HG03571 (cell line): ENCODE results near the gene CROCC2.

ENCODE experiments used
- ATAC-seq: cut with Tn5 transposase; IDR thresholded peaks from one replicate; pipeline ENCODE4 v1.9.1; 2021; ENCODE audit not compliant: unreplicated experiment

CROCC2 gene

DNA sequence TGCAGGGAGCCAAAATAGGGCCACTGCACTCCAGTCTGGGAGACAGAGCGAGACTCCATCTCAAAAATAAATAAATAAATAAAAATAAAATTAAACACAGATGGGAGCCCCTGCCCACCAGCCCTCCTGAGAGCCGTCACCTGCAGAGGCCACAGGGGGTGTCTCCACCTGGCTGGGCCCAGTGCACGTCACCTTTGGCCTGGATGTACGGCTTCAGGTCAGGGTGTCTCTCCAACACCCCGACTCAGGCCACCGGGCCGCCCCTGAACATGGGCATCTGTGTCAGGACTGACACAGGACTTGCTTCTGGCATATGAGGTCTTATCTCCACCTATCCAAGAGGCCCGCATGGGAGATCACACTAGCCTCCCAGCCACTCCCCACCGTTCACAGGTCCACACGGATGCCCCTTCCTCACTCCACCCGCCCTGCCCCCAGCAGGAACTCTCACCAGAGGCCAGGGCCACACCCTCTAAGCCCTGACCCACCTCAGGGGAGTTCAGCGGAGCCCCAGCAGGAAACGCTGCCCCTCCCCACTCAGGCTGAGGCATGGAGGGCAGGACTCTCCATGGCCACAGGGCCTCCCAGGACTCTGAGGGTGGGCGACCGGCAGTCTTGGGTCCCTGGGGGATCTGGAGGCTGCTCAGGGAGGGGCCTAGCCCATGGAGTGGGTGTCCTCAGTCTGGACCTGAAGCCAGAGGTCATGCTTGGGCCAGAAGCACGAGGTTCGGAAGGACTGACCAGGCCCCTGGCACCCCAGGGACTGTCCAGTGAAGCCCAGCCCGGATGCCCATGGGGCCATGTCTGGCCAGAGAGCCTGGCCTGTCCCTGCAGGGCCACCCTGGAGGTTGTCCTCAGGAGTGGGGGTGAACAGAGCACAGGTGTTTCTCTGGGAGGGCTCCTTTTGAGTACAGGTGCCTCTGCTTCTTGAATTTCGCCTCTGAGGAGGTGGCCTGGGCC, 1.6 kb upstream of the CROCC2 start:
- ATAC-seq = no peak

DNA sequence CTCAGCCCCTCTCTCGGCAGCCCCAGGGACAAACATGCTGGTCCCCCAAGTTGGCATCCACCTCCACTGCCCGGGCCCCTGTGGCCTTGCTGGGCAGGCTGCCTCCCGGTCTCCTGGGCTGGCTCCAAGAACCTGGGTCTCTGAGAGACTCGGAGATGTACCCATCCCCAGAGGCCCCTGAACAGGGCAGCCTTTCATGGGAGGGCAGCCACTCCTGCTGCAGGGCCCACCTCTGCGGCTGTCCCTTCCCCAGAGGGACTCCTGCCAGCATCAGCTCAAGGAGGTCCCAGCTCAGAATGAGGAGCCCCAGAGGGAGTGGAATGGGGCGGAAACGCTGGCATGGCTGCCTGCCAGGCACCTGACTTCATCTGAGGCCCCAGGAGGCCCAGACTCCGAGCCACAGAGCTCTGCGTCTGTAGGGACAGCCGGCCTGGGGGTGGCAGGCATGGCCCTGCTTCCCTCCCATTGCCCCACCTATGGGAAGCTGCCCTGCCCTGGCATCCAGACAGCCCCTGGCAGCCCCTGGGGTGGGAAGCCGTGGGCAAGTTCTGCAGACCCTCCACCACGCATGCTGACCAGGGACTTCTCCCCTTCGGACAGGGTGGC, 857 bp upstream of the CROCC2 start:
- no peak for ATAC-seq

DNA sequence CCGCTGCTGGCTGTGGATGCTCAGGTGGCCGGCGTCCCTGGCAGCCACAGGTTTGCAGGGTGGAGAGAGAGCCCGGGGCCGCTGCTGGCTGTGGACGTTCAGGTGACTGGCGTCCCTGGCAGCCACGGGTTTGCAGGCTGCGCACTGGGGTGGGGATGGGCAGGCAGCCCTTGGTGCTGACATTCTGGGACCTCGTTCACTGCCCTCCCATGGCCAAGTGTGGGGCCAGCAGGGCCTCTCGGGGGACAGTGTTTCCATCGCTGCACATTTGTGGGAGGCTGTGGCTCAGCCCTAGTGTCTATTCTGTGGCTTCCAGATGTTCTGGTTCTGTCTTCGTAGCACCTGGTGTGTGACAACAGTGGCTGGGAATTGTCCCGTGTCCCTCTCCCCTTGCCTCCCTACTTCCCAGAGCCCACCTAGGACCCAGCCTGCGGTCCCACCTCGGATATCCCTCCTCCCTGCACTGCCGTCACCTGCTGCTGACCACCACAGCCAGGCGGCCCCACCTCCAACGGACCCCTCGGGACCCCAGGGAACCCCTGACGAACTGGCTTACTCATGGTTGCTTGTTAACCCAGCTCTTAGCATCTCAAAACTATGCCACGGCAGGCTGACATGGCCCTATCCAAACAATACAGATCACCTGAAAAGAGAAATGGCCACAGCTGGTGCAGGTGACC, 915 bp downstream of the CROCC2 start:
- ATAC-seq = no peak

DNA sequence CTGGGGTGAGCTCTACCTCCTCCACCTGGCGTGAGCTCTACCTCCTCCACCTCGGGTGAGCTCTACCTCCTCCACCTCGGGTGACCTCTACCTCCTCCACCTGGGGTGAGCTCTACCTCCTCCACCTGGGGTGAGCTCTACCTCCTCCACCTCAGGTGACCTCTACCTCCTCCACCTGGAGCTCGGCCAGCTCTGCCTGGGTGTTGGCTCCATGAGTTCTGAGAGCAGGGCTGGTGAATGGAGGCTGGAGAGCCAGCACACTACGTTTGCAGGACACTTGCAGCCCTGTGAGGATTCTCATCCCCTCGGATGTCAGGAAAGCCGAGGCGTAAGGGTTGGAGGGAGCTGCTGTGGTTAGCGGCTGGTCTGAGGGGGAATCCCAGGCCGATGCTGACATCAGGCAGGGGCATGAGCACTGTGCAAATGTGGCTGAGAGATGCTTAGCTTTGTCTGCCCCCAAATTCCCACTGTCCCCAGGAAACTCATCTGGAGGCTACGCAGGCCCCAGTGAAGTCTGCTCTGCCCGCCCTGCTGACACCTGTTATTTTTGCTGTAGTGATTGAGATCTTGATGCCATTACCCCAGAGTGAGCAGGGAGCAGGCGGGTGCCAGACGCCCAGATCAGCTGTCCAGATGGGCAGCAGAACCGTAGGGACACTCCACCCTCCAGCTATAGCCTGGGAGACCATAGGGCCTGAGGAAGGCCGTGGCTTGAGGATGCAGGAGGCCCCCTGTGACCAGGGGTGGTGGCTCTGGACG, 3.3 kb downstream of the CROCC2 start:
- ATAC-seq = no peak

DNA sequence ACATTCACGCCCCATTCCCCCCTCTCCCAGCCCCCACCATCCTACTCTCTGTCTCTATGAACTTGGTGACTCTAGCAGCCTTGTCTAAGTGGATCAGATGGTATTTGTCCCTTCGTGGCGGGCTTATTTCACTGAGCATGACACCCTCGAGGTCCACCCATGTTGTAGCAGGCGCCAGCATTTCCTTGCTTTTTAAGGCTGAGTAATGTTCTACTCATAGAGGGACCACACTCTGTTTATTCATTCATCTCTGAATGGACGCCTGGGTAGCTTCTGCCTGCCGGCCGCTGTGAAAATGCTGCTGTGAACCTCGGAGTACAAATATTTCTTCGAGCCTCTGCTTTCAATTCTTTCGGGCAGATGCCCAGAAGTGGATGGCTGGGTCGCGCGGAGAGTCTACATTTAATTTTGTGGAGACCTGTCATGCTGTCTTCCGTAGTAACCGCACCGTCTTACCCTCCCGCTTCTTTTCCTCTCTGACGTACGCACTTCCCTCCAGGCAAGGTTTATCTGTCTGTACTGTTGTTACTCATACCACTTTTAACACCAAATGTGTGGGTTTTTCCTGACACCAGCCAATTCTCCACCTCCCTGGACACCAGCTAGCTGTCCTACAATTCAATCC, 5.6 kb downstream of the CROCC2 start:
- no peak for ATAC-seq

DNA sequence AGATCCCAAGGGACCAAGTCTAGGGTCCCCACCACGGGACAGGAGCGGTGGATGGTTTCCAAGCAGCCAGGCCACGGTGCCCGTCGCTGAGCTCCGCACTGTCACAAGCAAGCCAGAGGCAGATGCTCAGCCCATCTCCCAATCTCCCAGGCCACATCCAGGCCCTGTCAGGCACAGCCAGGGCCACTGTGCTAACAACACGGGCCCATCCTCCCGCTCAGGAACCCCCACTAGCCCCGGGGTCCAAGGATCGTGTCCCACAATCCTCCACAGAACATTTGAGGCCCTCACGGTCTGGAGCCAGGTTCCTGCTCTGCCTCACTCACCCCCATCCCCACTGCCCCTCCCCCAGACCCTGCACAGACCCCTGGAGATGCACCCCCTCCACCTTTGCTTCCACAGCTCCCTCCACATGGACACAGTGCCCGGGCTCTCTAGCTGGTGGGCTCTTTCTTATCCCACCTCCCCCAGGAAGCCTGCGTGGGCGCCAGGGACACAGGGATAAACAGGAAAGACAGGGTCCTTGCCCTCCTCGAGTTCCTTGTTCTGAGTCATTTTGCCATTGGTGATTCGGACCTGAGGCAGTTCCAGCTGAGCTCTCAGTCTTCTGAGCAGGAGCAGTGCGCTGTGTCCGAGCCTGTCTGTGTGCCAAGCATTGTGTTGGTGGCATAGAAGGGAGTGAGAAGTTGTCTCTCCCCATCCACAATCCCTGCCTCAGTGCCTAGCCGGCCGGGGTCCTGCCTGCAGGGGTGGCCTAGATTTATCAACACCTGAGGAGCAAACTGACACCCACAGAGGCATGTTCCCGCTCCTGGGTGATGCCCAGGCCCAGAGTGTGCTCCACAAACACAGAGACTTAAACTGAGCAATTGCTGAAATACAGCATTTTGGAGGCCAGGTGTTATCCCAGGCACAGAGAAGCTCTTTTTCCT, 7.0 kb downstream of the CROCC2 start:
- ATAC-seq = no peak

DNA sequence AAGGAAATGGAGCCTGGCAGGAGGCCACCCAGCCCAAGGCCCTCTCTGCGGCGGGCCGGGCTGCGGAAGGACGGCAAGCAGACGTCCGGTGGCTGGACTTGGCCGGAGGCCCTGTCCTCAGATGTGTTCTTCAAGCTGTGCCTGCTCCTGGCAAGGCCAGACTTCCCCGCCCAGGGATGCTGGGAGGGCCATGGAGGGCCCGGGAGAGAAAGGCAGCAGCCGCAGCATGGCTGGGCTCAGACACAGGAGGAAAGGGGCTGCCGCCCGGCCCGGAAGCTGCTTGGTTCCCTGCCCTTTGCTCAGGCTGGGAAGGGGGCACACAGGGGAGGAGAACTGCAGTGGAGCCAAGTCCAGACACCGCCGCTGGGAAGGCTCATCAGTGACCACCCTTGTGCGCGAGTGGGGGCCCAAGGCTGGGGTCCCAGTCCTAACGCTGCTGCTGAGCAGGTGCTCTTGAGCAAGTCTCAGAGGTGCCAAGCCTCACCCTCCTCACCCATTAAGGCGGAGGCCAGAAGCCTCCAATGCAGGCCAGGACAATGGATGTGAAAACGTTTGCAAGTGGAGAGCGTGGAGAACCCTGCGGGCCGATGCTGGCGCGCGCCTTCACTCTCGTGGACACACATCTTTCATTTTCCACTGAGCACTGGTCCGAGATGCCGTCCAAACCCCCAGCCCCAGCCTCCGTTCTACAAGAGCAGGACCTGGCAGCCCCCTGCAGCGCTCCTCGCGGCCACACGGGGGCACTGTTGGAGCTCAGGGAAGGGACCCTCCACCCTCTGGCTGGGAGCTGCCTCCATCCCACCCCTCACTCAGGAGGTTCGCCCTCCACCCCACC, 7.9 kb downstream of the CROCC2 start:
- no peak for ATAC-seq

DNA sequence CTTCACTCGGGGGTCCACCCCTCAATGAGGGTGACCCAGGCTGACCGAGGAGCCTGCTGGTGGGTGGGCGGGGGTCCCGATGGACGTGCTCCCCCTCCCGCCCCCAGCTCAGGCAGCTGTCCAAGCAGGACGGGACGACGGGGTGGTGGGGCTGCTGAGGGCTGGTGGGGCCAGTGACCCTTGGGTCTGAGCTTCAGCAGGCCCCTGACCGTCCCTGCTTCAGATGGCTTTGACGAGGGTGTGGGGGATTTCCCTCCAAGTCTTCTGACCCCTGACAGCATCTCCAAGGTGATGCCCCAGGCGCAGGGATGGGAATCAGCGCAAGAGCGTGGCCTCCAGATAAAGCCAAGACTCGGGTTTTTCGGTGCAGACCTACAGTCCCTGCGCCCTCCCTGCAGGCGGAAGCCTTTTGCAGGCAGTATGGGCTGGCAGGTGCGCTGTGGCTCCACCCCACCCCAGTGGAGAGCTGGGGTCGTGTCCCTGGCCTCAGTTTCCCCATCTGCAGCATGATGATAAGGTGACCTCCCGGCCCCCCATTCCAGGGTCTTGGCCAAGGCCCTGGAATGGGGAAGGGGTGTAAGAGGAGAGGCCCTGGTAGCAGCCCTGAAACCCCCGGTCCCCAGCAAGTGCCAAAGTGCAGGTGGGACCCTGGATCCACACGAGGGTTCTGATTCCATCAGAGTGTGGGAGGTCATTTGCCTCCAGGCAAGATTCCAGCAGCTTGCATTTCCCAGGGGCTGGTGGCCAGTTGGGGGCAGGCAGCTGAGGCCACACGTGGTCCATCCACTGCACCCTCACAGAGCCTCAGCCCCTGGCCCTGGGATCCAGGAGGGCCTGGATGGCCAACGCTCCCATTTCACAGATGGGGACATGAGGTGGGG, 8.7 kb downstream of the CROCC2 start:
- ATAC-seq = no peak

DNA sequence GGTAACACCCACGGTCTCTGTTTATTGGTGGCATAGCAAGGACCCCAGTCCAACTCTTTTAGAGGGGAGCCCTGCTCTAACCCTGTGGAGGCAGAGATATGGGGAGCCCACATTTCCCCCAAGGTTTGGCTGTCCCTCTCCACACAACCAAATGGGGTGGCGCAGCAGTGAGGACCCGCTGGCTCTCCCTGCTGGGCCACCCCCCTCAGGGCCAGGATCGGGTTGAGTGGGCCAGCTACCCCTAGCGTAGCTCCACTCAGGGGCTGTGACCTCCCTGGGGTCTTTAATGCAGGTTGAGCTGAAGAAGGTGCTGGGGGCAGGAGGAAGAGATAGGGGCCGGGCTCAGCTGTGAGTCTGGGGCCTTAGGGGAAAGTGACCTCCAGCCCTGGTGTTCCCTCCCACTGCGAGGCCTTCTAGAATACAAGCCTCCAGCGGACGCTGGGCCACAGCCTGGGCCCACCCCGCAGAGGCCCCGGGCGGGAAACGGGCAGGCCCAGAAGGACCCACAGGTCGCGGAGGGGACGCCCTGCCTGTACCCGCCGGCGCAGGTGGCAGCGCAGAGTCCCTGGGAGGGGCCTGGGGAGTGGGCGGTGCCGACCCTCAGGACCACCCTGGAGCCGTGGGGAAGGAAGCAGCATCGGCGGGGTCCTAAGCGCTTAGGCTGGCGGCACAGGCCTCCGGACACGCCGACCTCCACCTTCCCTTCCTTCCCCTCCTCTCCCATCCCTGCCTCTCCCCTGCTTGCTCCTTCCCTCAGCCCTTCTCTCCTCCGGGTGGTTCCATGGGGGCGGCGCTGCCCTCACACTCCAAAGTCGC, 9.6 kb downstream of the CROCC2 start:
- ATAC-seq = no peak

DNA sequence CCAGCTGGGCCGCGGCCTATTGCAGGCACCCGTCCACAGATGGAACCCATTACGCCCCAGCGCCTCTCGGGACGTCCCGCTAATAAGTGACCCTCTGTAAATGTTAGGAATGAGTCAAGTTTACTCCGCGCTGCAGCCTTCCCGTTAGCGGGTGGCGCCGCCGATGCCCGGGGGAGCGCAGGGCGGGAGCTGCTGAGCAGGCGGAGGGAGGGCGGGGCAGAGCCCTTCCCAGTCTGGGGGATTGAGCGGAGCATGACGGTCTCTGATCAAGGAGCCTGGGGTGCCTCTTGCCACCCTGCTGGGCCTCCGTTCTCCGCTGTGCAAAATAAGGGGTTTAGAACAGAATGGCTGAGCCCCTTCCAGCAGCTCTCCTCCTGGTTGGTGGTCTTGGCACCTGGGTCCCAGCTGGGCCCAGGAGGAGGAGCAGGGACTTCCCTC, 10.5 kb downstream of the CROCC2 start:
- ATAC-seq = no peak

DNA sequence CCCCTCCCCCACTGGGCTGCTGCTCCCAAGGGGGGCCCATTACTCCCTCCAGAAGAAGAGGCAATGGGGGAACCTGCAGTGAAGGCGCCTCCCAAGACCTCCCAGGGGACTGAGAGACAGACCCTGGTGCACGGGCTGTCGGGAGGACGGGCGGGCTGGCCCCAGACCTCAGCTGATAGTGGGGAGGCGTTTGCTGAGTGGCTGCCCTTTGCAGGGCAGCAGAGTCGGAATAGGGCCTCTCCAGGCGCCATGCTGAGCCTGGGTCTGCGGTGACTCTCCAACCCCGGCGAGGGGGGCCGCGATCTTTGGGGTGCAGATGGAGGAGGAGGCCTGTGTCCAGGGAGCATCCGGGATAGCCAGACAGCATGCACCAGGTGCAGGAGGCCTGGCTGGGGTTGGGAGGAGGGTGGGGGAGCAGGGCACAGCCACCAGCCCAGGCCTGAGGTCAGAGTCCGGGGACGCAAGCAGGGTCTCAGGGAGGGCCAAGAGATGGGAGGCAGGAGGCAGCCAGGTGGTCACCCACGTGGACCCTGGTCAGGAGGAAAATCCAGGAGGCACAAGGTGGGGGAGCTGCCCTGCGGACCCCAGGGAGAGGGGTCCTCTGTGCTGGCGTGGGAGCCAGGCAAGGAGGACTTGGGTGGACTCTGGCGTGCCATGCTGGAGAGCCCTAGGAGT, 11.0 kb downstream of the CROCC2 start:
- ATAC-seq = no peak

DNA sequence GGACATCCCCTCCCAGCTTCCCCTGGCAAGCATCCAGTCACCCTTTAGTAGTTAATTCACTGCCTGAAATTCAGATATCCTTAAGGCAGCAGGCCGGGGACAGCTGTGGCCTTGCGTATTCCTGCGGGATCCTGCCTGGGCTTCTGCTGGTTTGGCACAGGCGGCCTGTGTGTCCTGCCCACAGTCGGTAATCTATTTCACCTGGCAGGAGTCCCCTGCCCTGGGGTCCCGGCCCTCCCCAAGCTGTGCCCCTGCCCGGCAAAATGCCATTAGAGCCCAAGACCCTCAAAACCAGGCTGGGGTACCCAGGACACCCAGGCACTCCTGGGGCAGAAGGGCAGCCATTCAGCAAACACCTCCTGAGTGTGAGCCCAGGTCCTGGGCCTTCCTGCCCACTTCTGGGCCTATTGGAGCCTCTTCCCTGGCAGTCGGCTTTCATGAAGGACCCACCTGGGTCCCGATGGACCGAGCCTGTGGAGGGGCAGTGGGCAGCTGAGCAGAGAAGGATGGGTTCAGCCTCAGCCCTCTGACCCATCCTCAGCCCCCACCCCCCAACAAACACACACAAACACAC, 11.6 kb downstream of the CROCC2 start:
- no peak for ATAC-seq

DNA sequence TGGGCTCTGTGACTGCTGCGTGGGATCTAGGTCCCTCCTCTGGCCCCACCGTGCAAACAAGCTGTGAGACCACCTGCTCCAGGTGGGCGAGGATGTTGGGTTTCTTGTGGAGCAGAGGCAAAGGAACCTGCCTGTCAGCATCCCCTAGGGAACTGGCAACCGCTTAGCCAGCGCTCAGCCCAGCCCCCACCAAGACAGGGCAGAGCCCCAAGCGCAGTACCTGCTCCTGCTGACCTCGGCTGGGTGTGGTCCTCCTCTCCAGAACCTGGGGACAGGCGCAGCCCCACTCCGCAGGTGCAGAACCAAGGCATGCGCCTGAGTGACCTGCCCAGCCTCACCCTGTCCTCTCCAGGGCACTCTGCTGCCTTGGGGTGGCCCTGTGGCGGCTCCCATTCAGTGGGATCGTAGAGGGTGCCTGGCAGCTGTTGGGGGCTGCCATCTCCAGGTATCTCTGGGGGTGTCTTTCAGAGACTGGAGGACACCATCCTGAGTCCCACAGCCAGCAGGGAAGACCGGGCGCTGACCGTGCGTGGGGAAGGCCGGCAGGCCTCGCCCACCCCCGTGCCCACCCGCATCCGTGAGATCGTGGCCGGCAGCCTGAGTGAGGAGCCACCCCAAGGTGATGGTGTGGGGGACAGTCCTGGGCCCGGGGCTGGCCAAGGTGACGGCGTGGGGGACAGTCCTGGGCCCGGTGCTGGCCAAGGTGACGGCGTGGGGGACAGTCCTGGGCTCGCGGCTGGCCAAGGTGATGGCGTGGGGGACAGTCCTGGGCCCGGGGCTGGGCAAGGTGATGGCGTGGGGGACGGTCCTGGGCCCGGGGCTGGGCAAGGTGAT, 12.3 kb downstream of the CROCC2 start:
- no peak for ATAC-seq

DNA sequence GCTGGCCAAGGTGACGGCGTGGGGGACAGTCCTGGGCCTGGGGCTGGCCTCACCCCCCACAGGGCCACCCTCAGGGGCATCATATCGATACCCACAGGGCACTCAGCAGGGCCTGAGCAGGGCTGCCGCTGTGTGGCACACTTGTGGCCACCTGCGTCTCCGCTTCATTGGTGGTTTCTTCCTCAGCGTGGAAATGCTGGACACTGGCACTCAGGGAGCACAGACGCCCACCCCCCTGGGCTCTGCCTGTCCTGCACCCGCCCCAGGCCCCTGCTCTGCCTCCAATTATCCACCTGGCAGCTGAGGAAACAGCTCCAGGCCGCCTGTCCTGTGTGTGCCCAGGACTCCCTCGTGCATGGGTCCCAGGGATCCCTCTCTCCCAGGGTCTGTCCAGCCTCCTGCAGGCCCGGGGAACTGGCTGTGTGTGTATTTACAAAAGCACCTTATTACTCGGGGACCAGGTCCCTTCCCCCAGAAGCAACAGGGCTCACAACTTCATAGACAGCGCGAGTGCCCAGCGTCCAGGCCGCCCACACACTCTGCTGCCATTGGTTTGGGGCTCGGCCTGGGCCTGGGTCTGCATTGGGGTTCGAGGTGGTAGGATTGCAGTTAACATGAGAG, 13.1 kb downstream of the CROCC2 start:
- ATAC-seq = no peak
